ENCODE results near the gene TRIP6. TPM values are rescaled to one million over a fixed set of nuclear protein-coding genes. Genes with fewer than 3 reads are reported as not detected.

The TRIP6 gene
- total RNA-seq, 1 experiment from 2014 or later = 140 TPM

GRCh38 chr7:100901921-100902332, 34.7 kb downstream of the TRIP6 start:
- Mint-ChIP-seq H3K9me3 (no peaks in the 10 kb centered on the region), H3K27me3 (ENCODE audit: low read depth) (peaks cover 14% of the 10 kb centered on the region), H3K36me3 (no peaks in the 10 kb centered on the region), H3K27ac (no peak overlapping the region), H3K4me1 (peaks cover 9% of the 10 kb centered on the region), H3K4me3 (no peak overlapping the region)
- ChIA-PET CTCF (interaction anchor here (1.0 to 1.5 kb wide), 2 partner anchors 49 to 157 kb away, joined by 4 to 5 read pairs; no protein-coding TSS in a partner anchor), POLR2A (interaction anchor here (0.8 to 0.9 kb wide), 2 partner anchors 27 to 439 kb away, joined by 3 to 4 read pairs; partner anchors contain the start of gene SRRT)
- no peak for DNase-seq (ENCODE audit: low spot score)
- TF ChIP-seq USF2 (CRISPR knock-in tag; IDR thresholded peaks at IDR 0.05) (no peak), ELF4 (CRISPR knock-in tag; IDR thresholded peaks at IDR 0.05; ENCODE audit: low read depth) (no peak)
- ATAC-seq = no peak

GRCh38 chr7:100902638-100903037, 35.5 kb downstream of the TRIP6 start:
- POLR2A ChIA-PET = interaction anchor here (0.9 kb wide), 1 partner anchor 28 kb away, joined by 4 read pairs; the partner anchor contains the start of gene SRRT
- DNase-seq (ENCODE audit: low spot score) = no peak

GRCh38 chr7:100908512-100908911, 41.3 kb downstream of the TRIP6 start:
- H3K36me3 Mint-ChIP-seq = 0 out of 2 replicates have a peak, but pooled peaks cover 5% of the 10 kb centered on the region
- H3K4me3 Mint-ChIP-seq = no peak overlapping the region
- ChIA-PET POLR2A (no interaction called here), CTCF (no interaction called here)
- H3K4me1 Mint-ChIP-seq = 0 out of 2 replicates have a peak, but pooled peaks cover 3% of the 10 kb centered on the region
- no peak overlapping the region for H3K27ac Mint-ChIP-seq
- DNase-seq (ENCODE audit: low spot score) = no peak
- ATAC-seq = no peak
- no peaks in the 10 kb centered on the region; the same call in 1 of the 2 replicates for H3K27me3 Mint-ChIP-seq (ENCODE audit: low read depth)
- H3K9me3 Mint-ChIP-seq = peaks cover 6% of the 10 kb centered on the region
- TF ChIP-seq KAT7 (CRISPR knock-in tag; IDR thresholded peaks at IDR 0.05; ENCODE audit: borderline replicate concordance) (no peak), RORB (CRISPR knock-in tag; IDR thresholded peaks at IDR 0.05) (no peak), ZNF219 (CRISPR knock-in tag; IDR thresholded peaks at IDR 0.05; ENCODE audit: borderline replicate concordance) (no peak), ZNF532 (CRISPR knock-in tag; IDR thresholded peaks at IDR 0.05; ENCODE audit: borderline replicate concordance) (no peak), ELF4 (CRISPR knock-in tag; IDR thresholded peaks at IDR 0.05; ENCODE audit: low read depth) (no peak), ZSCAN18 (CRISPR knock-in tag; IDR thresholded peaks at IDR 0.05) (no peak), HMGA2 (CRISPR knock-in tag; IDR thresholded peaks at IDR 0.05) (no peak), ZNF232 (CRISPR knock-in tag; IDR thresholded peaks at IDR 0.05) (no peak)

More at GRCh38 chr7:100902638-100903037, 35.5 kb downstream of the TRIP6 start:
- Mint-ChIP-seq H3K36me3 (no peaks in the 10 kb centered on the region), H3K27ac (no peak overlapping the region), H3K9me3 (no peaks in the 10 kb centered on the region), H3K4me3 (no peak overlapping the region), H3K4me1 (peaks cover 7% of the 10 kb centered on the region), H3K27me3 (ENCODE audit: low read depth) (peaks cover 9% of the 10 kb centered on the region)
- TF ChIP-seq FOXJ3 (CRISPR knock-in tag; IDR thresholded peaks at IDR 0.05; ENCODE audit: borderline replicate concordance) (no peak), NR3C1 (CRISPR knock-in tag; conservative IDR thresholded peaks at IDR 0.05; ENCODE audit: low read depth) (no peak), PRDM15 (CRISPR knock-in tag; IDR thresholded peaks at IDR 0.05) (no peak), SMAD4 (CRISPR knock-in tag; IDR thresholded peaks at IDR 0.05) (no peak), ZNF263 (CRISPR knock-in tag; IDR thresholded peaks at IDR 0.05; ENCODE audit: low read depth) (no peak), ZBTB43 (CRISPR knock-in tag; IDR thresholded peaks at IDR 0.05) (no peak), SOX15 (CRISPR knock-in tag; IDR thresholded peaks at IDR 0.05) (no peak), ZNF219 (CRISPR knock-in tag; IDR thresholded peaks at IDR 0.05; ENCODE audit: borderline replicate concordance) (no peak), RORB (CRISPR knock-in tag; IDR thresholded peaks at IDR 0.05) (no peak), CREM (CRISPR knock-in tag; IDR thresholded peaks at IDR 0.05) (no peak)
- ATAC-seq = no peak
- CTCF ChIA-PET = interaction anchor here (0.8 to 1.9 kb wide), 5 partner anchors 47 to 338 kb away, joined by 3 to 5 read pairs (median 5); partner anchors contain the start of gene MUC3A
